Measurements from ENCODE around the gene NDEL1.

Gene NDEL1

DNA sequence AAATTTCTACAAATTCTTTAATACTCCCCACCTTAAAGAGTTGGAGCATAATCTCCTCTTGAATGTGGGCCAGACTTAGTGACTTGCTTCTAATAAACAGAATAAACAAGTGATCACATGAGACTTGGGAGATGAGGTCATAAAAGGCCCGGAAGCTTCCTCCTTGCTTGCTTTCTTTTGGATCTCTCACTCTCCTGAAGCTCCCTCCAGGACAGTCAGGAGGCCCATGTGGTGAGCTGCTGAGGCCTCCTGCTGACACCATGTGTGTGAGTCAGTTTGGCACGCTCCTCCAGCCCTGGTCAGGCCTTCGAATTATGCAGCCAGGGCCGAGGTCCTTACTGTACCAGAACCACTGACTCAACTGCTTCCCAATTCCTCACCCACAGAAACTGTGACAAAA lies 53.2 kb downstream of the NDEL1 start:
- TF ChIP-seq, protein P1, sequence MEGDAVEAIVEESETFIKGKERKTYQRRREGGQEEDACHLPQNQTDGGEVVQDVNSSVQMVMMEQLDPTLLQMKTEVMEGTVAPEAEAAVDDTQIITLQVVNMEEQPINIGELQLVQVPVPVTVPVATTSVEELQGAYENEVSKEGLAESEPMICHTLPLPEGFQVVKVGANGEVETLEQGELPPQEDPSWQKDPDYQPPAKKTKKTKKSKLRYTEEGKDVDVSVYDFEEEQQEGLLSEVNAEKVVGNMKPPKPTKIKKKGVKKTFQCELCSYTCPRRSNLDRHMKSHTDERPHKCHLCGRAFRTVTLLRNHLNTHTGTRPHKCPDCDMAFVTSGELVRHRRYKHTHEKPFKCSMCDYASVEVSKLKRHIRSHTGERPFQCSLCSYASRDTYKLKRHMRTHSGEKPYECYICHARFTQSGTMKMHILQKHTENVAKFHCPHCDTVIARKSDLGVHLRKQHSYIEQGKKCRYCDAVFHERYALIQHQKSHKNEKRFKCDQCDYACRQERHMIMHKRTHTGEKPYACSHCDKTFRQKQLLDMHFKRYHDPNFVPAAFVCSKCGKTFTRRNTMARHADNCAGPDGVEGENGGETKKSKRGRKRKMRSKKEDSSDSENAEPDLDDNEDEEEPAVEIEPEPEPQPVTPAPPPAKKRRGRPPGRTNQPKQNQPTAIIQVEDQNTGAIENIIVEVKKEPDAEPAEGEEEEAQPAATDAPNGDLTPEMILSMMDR (IDR thresholded peaks at IDR 0.05; ENCODE audit: insufficient read depth, missing control alignments), result no peak
- DNase-seq (ENCODE audit: insufficient read length, low spot score) (no peak), FAIRE-seq (no peak)

DNA sequence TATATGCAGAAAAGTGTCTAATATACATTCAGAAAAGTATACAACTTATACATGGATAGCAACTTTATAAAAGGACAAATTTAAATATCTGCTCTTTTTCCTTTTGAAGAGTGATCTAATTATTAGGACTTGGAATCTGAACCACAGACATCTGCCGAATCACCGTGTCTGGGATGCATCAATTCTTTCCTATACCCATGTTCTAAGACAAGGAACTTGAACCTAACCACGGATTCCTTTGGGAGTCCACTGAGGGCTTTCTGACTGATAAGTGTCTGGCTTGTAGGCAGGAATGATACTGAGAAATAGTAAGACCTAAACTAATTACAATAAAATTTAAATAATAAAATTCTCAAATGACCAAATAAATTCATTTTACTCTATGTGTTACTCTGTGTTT lies 54.2 kb downstream of the NDEL1 start:
- FAIRE-seq, result no peak
- TF ChIP-seq, protein P1 (IDR thresholded peaks at IDR 0.05; ENCODE audit: insufficient read depth, missing control alignments), result no peak
- DNase-seq (ENCODE audit: insufficient read length, low spot score), result no peak

DNA sequence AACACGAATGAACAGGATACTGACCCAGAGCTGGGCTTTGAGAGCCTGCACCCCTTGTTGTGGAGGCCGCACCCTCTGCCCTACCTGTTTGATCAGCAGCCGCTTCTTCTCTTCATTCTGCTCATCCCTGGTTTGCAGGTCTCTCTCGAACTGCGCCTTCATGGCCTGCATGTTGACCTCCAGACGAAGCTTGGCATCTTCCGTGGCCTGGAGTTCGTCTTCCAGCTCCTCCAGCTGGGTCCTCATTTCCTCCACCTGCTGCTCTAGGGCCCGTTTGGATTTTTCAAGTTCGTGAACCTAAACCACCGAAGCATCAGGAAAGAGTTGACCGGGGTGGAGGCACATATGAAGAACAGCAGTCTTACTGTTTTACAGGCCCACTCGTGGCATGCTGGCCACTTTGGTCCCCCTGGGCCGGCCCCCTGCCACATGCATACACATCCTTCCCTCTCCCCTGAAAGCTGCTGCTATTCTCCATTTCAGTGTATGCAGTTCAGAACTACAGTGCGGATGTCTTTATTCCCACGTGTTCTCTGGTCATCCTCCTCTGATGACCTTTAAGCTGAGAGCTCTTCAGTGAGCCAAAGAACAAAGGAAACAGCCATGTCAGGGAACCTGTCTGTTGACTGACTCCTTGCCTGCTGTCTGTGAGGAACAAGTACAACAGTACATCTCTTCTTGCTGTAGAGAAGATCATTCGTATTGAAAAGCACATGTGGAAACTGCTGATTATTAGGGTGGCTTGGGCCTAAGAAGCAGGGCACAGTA lies 54.8 kb downstream of the NDEL1 start:
- TF ChIP-seq, protein P1 (IDR thresholded peaks at IDR 0.05; ENCODE audit: insufficient read depth, missing control alignments), result no peak
- DNase-seq (ENCODE audit: insufficient read length, low spot score) (no peak), FAIRE-seq (no peak)

DNA sequence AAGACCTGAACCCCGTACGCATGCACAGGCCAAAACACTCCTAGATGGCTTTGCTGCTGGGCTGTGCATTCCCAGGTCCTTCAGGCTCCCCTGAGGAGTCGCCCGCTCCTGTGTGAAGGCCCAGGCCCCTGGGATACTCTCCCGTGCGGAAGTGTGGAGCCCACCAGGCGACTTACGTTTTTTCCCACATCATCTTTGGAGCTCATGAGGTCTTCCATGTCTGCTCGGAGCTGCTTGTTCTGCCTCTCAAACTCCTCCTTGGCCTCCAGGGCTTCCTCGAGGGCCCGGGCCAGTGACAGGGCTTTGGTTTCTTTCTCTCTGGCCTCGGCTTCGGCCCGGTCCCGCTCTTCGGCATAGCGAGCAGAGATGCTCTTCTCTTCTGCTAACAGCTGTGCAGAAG lies 56.4 kb downstream of the NDEL1 start:
- TF ChIP-seq, protein P1 (IDR thresholded peaks at IDR 0.05; ENCODE audit: insufficient read depth, missing control alignments), result no peak
- no peak for DNase-seq (ENCODE audit: insufficient read length, low spot score)
- FAIRE-seq, result no peak

DNA sequence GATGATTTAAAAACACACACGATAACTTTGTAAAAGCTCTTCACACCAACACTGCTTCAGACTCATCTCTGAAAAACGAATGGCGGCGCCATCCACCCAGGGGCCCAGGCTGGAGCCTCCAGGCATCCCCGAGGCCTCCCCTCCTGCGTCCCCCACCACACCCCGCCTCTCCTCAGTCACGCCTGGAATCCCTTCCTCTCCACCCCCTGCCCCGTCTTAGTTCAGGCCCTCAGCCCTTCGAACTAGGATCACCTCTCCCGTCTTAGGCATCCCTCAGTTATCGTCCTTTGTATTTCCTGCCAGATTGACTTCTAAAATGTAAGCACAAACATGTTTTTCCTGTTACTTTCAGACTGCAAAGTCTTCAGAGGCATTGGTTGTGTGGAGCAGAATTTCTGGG lies 58.3 kb downstream of the NDEL1 start:
- no peak for DNase-seq (ENCODE audit: insufficient read length, low spot score)
- FAIRE-seq, result no peak
- TF ChIP-seq, protein P1 (IDR thresholded peaks at IDR 0.05; ENCODE audit: insufficient read depth, missing control alignments), result no peak

DNA sequence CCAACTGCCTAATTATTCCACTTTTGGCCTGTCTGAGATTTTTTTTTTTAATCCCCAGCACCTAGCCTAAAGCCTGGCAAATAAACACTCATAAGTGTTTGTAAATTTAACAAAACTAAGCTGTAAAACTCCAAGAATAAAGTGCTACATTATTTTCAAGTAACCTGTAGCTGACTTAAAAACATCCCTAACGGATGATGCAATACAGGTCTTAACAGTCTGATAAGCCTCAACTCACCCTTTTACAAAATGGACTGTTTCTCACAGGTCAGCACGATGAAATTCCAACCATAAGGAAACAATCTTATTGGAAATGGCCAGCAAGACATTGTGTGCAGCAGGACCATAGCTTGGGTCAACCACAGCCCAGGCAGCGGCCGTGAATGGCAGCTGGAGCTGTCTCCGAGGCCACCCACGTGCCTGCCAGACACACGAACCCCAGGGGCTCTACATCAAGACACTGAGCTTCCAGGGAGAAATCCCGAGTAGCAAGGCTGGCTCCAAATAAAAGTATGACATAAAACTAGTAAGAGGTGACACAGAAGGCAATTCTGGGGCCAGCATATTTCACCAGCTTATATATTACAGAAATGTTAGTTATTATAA lies 58.9 kb downstream of the NDEL1 start:
- TF ChIP-seq, protein P1 (IDR thresholded peaks at IDR 0.05; ENCODE audit: insufficient read depth, missing control alignments), result no peak
- FAIRE-seq, result no peak
- no peak for DNase-seq (ENCODE audit: insufficient read length, low spot score)

DNA sequence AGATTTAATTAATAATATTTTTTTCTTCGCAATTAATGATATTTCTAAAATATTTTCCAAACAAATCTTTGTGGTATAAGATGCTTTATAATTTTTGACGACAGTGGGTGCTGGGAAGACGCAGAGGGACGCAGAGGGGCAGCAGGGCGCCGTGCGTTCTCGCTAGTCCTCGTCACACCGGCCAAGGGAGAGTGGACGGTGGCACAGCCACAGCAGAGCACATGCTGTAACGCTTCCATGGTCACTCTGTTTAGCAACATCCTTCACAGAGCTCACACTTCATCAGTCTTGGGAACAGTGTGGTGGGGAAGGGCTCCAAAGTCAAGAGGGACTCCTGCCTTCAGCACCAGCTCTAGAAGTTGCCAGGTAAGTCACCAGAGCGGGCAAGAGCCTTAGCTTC lies 60.4 kb downstream of the NDEL1 start:
- DNase-seq (ENCODE audit: insufficient read length, low spot score) (no peak), FAIRE-seq (no peak)
- TF ChIP-seq, protein P1 (IDR thresholded peaks at IDR 0.05; ENCODE audit: insufficient read depth, missing control alignments), result no peak
